ENCODE results near the gene SKOR2.
A peak's percentile ranks its signal among the peaks of the same experiment; 100 is the strongest.

SKOR2 gene

GRCh38 chr18:47226660-47227059 is 24.8 kb downstream of the SKOR2 start:
- Histone ChIP-seq H2AFZ (ENCODE audit: low read depth, low read length) (no peak overlapping the region), H3K4me3 (ENCODE audit: low read length) (no peak overlapping the region), H3K4me2 (ENCODE audit: low read length) (no peak overlapping the region), H3K27me3 (ENCODE audit: low read depth, low read length) (peaks cover 64% of the 10 kb centered on the region), H3K4me1 (ENCODE audit: low read length) (no peaks in the 10 kb centered on the region), H3K79me2 (ENCODE audit: low read length) (no peaks in the 10 kb centered on the region), H3K9ac (ENCODE audit: low read length) (no peak overlapping the region), H3K27ac (ENCODE audit: low read length) (no peak overlapping the region), H3K9me3 (ENCODE audit: insufficient read depth, low read length) (no peaks in the 10 kb centered on the region), H4K20me1 (ENCODE audit: insufficient read depth, low read length) (no peaks in the 10 kb centered on the region), H3K36me3 (replicated peaks; ENCODE audit: low read depth, low read length) (no peaks in the 10 kb centered on the region)
- TF ChIP-seq EZH2phosphoT487 (IDR thresholded peaks at IDR 0.05; ENCODE audit: low read depth) (no peak), CTCF (IDR thresholded peaks at IDR 0.05; ENCODE audit: low read depth, low read length) (no peak)

DNA sequence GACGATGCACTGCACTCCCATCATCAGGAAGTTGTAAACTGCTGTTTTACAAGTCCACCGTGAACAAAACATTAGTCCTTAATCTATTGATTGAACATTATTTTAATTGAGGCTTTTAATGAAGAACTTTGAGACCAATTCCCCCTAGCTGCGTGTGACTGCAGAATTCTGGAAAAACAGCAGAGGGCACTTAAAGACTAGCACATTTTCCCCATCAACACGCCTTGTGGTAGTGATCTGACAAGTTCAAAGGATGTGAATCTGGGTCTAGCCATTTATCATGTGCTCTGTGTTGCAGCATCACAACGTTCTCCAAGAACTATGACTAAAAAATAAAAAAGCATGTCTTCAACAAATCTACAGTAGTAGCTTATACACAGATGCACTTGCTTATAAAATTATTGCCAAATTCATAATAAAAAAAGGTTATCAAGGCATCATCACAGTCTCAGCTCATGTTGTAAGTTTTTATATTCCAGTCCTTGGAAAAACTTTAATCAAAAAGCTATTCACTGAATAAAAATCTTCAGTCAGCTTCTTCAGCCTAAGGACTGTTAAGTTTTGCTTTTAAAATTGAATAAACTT is 35.8 kb downstream of the SKOR2 start:
- Histone ChIP-seq H3K4me3 (ENCODE audit: low read length) (no peak overlapping the region), H3K9me3 (ENCODE audit: insufficient read depth, low read length) (no peaks in the 10 kb centered on the region), H3K4me1 (ENCODE audit: low read length) (no peaks in the 10 kb centered on the region), H3K79me2 (ENCODE audit: low read length) (no peaks in the 10 kb centered on the region), H2AFZ (ENCODE audit: low read depth, low read length) (no peak overlapping the region), H3K27ac (ENCODE audit: low read length) (no peak overlapping the region), H3K4me2 (ENCODE audit: low read length) (0 out of 2 replicates have a peak overlapping the region, but pooled peaks have one; percentile 11), H4K20me1 (ENCODE audit: insufficient read depth, low read length) (no peaks in the 10 kb centered on the region), H3K27me3 (ENCODE audit: low read depth, low read length) (peaks cover 64% of the 10 kb centered on the region), H3K9ac (ENCODE audit: low read length) (no peak overlapping the region), H3K36me3 (replicated peaks; ENCODE audit: low read depth, low read length) (no peaks in the 10 kb centered on the region)
- TF ChIP-seq EZH2phosphoT487 (IDR thresholded peaks at IDR 0.05; ENCODE audit: low read depth) = no peak
- TF ChIP-seq CTCF (IDR thresholded peaks at IDR 0.05; ENCODE audit: low read depth, low read length) = peak; percentile 99

- no peak overlapping the region for H3K9ac ChIP-seq (ENCODE audit: low read length)
- no peaks in the 10 kb centered on the region for H3K79me2 ChIP-seq (ENCODE audit: low read length)
- H3K36me3 ChIP-seq (replicated peaks; ENCODE audit: low read depth, low read length) = no peaks in the 10 kb centered on the region
- H2AFZ ChIP-seq (ENCODE audit: low read depth, low read length) = no peak overlapping the region
- no peak overlapping the region for H3K4me3 ChIP-seq (ENCODE audit: low read length)
- no peaks in the 10 kb centered on the region for H3K4me1 ChIP-seq (ENCODE audit: low read length)
- no peak overlapping the region for H3K4me2 ChIP-seq (ENCODE audit: low read length)
- peaks cover 72% of the 10 kb centered on the region for H3K27me3 ChIP-seq (ENCODE audit: low read depth, low read length)
- no peaks in the 10 kb centered on the region for H3K9me3 ChIP-seq (ENCODE audit: insufficient read depth, low read length)
- no peak overlapping the region for H3K27ac ChIP-seq (ENCODE audit: low read length)
- TF ChIP-seq EZH2phosphoT487 (IDR thresholded peaks at IDR 0.05; ENCODE audit: low read depth) (no peak), CTCF (IDR thresholded peaks at IDR 0.05; ENCODE audit: low read depth, low read length) (no peak)
- no peaks in the 10 kb centered on the region for H4K20me1 ChIP-seq (ENCODE audit: insufficient read depth, low read length)
Measured at GRCh38 chr18:47209171-47209570, 42.3 kb downstream of the SKOR2 start.

DNA sequence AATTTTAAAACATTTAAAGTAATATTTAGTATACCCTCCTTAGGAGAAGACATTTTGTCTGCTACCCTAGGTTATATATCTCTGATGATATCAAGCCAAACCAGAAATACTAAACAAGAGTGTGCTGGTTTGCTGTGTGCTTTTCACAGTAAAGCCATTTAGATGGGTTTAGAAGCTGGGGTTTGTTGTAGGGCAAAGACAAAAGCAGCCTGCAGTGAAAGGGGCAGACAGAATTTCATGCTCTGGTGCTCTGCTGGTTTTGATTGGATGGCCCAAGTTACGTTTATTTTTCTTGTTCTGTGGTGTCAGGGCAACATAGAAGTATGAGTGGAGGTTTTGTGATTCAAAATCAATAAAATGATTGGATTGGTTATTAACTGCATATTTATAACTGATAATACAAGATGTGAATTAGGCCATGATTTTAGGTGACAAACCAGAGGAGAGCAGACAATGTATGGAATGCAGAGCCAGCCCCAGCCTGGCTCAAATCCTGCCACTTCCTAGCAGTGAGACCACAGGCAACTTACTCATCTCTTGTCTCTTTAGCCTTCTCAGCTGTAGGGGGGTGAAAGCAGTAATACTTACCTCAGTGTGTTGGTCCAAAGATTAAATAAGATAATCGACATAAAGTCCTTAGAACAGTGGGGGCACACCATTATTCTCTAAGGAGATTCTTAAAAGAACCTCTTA is 44.4 kb downstream of the SKOR2 start:
- no peaks in the 10 kb centered on the region for H3K36me3 ChIP-seq (replicated peaks; ENCODE audit: low read depth, low read length)
- no peaks in the 10 kb centered on the region for H3K9me3 ChIP-seq (ENCODE audit: insufficient read depth, low read length)
- H3K9ac ChIP-seq (ENCODE audit: low read length) = no peak overlapping the region
- H3K27me3 ChIP-seq (ENCODE audit: low read depth, low read length) = peaks cover 54% of the 10 kb centered on the region
- TF ChIP-seq CTCF (IDR thresholded peaks at IDR 0.05; ENCODE audit: low read depth, low read length) (no peak), EZH2phosphoT487 (IDR thresholded peaks at IDR 0.05; ENCODE audit: low read depth) (no peak)
- H3K4me2 ChIP-seq (ENCODE audit: low read length) = no peak overlapping the region
- no peak overlapping the region for H3K27ac ChIP-seq (ENCODE audit: low read length)
- no peak overlapping the region for H3K4me3 ChIP-seq (ENCODE audit: low read length)
- H3K4me1 ChIP-seq (ENCODE audit: low read length) = no peaks in the 10 kb centered on the region
- H4K20me1 ChIP-seq (ENCODE audit: insufficient read depth, low read length) = no peaks in the 10 kb centered on the region
- no peak overlapping the region for H2AFZ ChIP-seq (ENCODE audit: low read depth, low read length)
- H3K79me2 ChIP-seq (ENCODE audit: low read length) = no peaks in the 10 kb centered on the region
